ENCODE results near the gene PISD. TPM values are rescaled to one million over a fixed set of nuclear protein-coding genes. Genes with fewer than 3 reads are reported as not detected.

The PISD gene
- total and polyA plus RNA-seq, 7 donors = 10.2 to 24.2 (median 16.3) TPM

DNA sequence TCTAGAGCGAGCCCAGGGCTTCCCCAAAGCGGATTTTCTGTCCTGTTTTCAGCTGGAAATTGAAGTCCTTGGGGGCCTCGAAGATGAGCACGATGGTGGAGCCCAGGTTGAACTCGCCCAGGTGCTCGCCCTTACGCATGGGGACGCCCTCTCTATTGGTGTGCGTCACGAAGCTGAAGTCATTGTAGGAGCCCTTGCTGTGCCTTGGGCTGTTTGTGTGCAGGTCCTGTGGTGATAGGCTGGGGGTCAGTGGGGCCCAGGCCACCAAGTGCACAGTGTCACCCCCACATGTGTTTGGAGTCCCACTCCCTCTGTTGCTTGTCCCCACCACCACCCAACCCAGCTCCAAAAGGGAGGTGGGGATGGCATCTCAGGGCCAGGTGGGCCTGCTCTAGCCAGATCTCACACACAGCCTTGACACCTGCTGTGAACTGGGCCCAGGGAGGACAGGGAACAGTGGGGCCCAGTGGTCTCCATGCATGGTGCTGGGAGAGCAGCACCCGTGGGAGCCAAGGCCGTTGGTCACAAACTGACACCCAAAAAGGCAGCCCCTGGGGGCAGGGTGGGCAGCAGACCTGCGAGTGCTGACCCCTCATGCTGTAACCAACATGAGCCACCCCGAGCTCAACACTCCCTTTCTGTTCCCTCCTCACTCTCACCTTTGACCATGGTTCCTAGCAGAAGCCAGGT, 42.3 kb downstream of the PISD start:
- WGBS, 3 donors = 91 to 92% (median 91%) methylated on average over 14 of the region's 14 CpGs
- Histone ChIP-seq H3K36me3 (ENCODE audit: insufficient read depth in 1 of 2, low read depth in 1 of 2) (peaks cover 0 to 43% of the 10 kb centered on the region in 2 donors), H3K4me1 (no peaks in the 10 kb centered on the region), H3K4me3 (no peak overlapping the region), H3K27me3 (ENCODE audit: insufficient read depth in 3 of 3, low read length in 2 of 3) (no peaks in the 10 kb centered on the region), H3K27ac (no peak overlapping the region), H3K9me3 (no peaks in the 10 kb centered on the region)
- intact Hi-C loops (cut with DNase I) = no loop called here
- no peak for TF ChIP-seq CTCF (IDR thresholded peaks at IDR 0.05)
- DNase-seq (no peak), ATAC-seq (no peak)

- TF ChIP-seq CTCF (IDR thresholded peaks at IDR 0.05) = no peak
- Histone ChIP-seq H3K36me3 (ENCODE audit: insufficient read depth in 1 of 2, low read depth in 1 of 2) (peaks cover 0 to 43% of the 10 kb centered on the region in 2 donors), H3K27ac (no peak overlapping the region), H3K4me1 (no peaks in the 10 kb centered on the region), H3K27me3 (ENCODE audit: insufficient read depth in 3 of 3, low read length in 2 of 3) (no peaks in the 10 kb centered on the region), H3K4me3 (no peak overlapping the region), H3K9me3 (no peaks in the 10 kb centered on the region)
- intact Hi-C loops (cut with DNase I) = no loop called here
- DNase-seq (no peak), ATAC-seq (no peak)
- WGBS, 3 donors = 80 to 83% (median 81%) methylated on average over 5 of the region's 5 CpGs
Observed at GRCh38 chr22:31618471-31619176, 43.4 kb downstream of the PISD start.

DNA sequence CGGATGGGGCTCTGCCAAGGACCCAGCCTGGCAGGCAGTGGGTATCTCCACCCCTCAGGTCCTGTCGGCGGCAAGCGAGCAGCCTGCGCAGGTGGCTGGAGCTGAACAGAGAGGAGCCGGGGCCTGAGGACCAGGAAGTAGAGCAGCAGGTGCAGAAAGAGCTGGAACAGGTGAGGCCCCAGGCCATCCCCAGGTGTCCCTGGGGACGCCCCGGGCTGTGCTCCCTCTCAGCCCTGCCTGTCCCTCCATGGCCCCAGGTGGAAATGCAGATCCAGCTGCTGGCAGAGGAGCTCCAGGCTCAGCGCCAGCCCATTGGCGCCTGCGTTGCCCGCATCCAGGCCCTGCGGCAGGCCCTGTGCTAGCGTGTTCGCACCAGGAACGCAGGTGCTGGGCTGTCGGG, 44.0 kb downstream of the PISD start:
- Histone ChIP-seq H3K36me3 (ENCODE audit: insufficient read depth in 1 of 2, low read depth in 1 of 2) (peaks cover 0 to 43% of the 10 kb centered on the region in 2 donors), H3K4me3 (no peak overlapping the region), H3K4me1 (no peaks in the 10 kb centered on the region), H3K27ac (no peak overlapping the region), H3K27me3 (ENCODE audit: insufficient read depth in 3 of 3, low read length in 2 of 3) (no peaks in the 10 kb centered on the region), H3K9me3 (no peaks in the 10 kb centered on the region)
- intact Hi-C loops (cut with DNase I) = no loop called here
- no peak for TF ChIP-seq CTCF (IDR thresholded peaks at IDR 0.05)
- ATAC-seq = no peak
- WGBS, 3 donors = 69 to 90% (median 78%) methylated on average over 15 to 17 of the region's 17 CpGs
- DNase-seq = no peak

DNA sequence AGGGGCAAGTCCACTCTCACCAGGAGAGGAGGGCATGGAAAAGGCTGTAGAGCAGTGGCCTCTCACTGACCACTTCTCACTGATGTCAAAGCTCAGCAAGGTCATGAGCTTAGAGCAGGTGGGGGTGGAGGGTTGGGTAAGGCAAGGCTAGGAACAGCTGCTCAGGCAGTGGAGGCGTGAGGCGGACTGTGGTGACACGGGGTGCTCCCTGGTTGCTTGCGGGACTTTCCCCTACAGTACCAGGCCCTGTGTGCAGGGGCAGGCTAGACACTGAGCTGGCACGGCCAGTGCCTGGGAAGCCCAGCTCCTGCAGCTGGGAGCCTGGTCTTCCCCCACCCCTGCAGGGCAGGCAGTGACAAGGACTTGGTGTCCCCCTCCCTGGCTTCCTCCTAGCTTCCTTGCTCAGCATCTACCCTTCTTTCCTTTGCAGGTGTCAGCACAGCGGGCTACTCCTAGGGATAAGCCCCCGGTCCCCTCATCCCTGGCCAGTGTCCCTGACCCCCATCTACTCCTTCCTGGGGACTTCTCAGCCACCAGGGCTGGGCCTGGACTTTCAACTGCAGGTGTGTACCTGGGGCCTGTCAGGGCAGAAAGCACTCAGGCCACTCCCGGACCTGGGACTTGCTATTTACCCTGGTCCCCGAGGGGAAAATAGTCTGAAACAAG, 45.6 kb downstream of the PISD start:
- no peaks in the 10 kb centered on the region for H3K4me1 ChIP-seq
- peak; percentile 24 to 42 (median 34) for ATAC-seq
- no peaks in the 10 kb centered on the region for H3K27me3 ChIP-seq (ENCODE audit: insufficient read depth in 3 of 3, low read length in 2 of 3)
- TF ChIP-seq CTCF (IDR thresholded peaks at IDR 0.05) = no peak
- intact Hi-C loops (cut with DNase I) = no loop called here
- H3K4me3 ChIP-seq = no peak overlapping the region
- H3K36me3 ChIP-seq (ENCODE audit: insufficient read depth in 1 of 2, low read depth in 1 of 2) = peaks cover 0 to 39% of the 10 kb centered on the region in 2 donors
- DNase-seq = no peak
- peak overlapping the region; percentile 9 for H3K27ac ChIP-seq
- no peaks in the 10 kb centered on the region for H3K9me3 ChIP-seq
- WGBS, 3 donors = 67 to 75% (median 72%) methylated on average over 9 of the region's 9 CpGs
